ENCODE results near the gene AJAP1. TPM values are rescaled to one million over a fixed set of nuclear protein-coding genes. Genes with fewer than 3 reads are reported as not detected.

Gene AJAP1
- total RNA-seq, 1 donor from 2014 or later, result 0.52 TPM

DNA sequence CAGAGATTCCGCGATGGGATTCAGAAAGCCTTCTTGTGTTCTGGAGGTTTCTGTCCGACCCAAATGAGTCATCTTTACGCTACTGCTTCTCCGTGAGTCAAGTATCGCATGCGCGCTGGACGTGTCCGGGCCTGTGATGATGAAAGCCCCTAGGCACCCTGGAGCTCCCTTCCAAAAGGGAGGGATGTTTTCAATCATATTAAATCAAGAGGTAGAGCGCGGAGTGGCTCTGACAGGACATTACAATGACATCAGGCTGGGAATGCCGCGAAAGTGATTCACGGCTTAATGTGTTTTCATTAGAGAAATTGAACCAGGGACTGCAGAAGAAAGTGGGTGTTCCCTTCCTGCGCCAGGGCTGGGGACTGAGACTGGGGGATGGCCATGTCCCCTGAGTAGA is 48.5 kb downstream of the AJAP1 start:
- H3K36me3 ChIP-seq, result no peaks in the 10 kb centered on the region
- DNase-seq, result no peak
- intact Hi-C loops (cut with DNase I), result no loop called here
- no peak overlapping the region for H3K4me3 ChIP-seq
- H3K9me3 ChIP-seq, result no peaks in the 10 kb centered on the region
- ATAC-seq, result no peak
- H3K4me1 ChIP-seq, result no peaks in the 10 kb centered on the region
- no peaks in the 10 kb centered on the region for H3K27me3 ChIP-seq
- TF ChIP-seq, protein P1, sequence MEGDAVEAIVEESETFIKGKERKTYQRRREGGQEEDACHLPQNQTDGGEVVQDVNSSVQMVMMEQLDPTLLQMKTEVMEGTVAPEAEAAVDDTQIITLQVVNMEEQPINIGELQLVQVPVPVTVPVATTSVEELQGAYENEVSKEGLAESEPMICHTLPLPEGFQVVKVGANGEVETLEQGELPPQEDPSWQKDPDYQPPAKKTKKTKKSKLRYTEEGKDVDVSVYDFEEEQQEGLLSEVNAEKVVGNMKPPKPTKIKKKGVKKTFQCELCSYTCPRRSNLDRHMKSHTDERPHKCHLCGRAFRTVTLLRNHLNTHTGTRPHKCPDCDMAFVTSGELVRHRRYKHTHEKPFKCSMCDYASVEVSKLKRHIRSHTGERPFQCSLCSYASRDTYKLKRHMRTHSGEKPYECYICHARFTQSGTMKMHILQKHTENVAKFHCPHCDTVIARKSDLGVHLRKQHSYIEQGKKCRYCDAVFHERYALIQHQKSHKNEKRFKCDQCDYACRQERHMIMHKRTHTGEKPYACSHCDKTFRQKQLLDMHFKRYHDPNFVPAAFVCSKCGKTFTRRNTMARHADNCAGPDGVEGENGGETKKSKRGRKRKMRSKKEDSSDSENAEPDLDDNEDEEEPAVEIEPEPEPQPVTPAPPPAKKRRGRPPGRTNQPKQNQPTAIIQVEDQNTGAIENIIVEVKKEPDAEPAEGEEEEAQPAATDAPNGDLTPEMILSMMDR (IDR thresholded peaks at IDR 0.05), result no peak
- no peak overlapping the region for H3K27ac ChIP-seq

DNA sequence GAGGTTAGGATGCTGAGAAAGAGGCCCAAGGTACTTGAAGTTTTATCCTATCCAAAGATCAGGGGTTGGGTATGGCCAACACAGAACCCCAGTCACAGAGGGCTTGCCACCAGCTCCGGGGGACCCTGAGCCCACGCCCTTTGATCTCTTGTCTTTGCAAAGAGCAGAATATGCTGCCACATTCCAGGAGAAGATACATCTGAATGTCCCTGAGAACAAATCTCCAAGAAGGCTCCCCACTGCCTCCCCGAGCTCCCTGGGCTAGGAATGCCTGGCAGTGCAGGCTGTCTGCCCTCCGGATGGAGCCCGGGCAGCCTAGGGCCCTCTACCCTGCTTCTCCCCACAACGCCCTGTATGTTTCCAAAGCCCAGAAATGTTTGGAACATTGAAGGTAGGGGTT is 49.2 kb downstream of the AJAP1 start:
- TF ChIP-seq, protein P1 (IDR thresholded peaks at IDR 0.05), result no peak
- Histone ChIP-seq H3K4me1 (no peaks in the 10 kb centered on the region), H3K9me3 (no peaks in the 10 kb centered on the region), H3K36me3 (no peaks in the 10 kb centered on the region), H3K4me3 (no peak overlapping the region), H3K27ac (no peak overlapping the region), H3K27me3 (no peaks in the 10 kb centered on the region)
- ATAC-seq, result no peak
- intact Hi-C loops (cut with DNase I), result no loop called here
- DNase-seq, result no peak

DNA sequence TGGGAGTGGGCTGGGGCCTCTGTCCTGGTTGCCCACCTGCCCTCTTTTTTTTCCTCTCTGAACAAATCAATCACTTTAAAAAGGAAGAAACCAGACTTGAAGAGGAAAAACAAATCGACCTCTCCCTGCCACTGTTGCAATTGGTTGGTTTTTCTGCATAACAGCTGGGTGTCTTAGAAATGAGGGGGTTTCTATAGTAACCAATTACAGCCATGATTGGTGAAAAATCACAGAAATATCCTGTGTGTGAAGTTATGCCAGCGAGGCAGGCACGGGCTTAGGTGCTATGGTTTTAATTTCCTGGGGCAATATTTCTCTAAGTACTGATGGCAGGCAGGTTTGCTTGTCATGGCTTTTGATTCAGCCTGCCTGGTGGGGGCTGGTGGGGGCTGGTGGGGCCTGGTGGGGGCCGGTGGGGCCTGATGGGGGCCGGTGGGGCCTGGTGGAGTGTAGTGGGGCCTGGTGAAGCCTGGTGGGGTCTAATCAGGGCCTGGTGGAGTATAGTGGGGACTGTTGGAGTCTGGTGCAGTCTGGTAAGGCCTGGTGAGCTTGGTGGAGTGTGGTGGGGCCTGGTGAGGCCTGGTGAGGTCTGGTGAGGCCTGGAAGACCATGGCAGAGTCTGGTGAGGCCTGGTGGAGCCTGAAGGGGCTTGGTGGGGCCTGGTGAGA is 54.6 kb downstream of the AJAP1 start:
- Histone ChIP-seq H3K27me3 (peaks cover 30% of the 10 kb centered on the region), H3K4me1 (peaks cover 5% of the 10 kb centered on the region), H3K27ac (no peak overlapping the region), H3K36me3 (no peaks in the 10 kb centered on the region), H3K9me3 (no peaks in the 10 kb centered on the region), H3K4me3 (no peak overlapping the region)
- ATAC-seq (no peak), DNase-seq (no peak)
- TF ChIP-seq, protein P1 (IDR thresholded peaks at IDR 0.05), result no peak
- intact Hi-C loops (cut with DNase I), result no loop called here

DNA sequence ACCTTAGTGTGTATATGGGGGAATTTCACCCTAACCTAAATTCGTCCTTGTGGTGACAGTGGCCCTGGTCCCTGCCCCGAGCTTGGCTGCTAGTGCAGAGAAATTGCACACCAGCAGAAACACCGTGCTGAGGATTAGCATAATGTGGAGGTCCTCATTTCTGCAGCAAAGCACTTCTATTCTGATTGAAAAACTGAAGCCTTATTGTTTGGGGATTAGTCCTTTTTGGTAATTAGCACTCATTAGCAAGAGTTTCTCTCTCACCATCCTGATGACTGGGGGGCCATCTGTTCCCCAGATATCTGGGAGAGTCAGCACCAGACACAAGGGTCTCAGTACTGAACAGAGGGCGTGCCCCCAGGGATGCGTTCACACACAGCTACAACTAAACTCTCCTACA is 55.2 kb downstream of the AJAP1 start:
- Histone ChIP-seq H3K27ac (no peak overlapping the region), H3K4me3 (no peak overlapping the region), H3K9me3 (no peaks in the 10 kb centered on the region), H3K36me3 (no peaks in the 10 kb centered on the region), H3K4me1 (peaks cover 5% of the 10 kb centered on the region), H3K27me3 (peaks cover 30% of the 10 kb centered on the region)
- intact Hi-C loops (cut with DNase I), result no loop called here
- ATAC-seq, result no peak
- TF ChIP-seq, protein P1 (IDR thresholded peaks at IDR 0.05), result no peak
- DNase-seq, result no peak

DNA sequence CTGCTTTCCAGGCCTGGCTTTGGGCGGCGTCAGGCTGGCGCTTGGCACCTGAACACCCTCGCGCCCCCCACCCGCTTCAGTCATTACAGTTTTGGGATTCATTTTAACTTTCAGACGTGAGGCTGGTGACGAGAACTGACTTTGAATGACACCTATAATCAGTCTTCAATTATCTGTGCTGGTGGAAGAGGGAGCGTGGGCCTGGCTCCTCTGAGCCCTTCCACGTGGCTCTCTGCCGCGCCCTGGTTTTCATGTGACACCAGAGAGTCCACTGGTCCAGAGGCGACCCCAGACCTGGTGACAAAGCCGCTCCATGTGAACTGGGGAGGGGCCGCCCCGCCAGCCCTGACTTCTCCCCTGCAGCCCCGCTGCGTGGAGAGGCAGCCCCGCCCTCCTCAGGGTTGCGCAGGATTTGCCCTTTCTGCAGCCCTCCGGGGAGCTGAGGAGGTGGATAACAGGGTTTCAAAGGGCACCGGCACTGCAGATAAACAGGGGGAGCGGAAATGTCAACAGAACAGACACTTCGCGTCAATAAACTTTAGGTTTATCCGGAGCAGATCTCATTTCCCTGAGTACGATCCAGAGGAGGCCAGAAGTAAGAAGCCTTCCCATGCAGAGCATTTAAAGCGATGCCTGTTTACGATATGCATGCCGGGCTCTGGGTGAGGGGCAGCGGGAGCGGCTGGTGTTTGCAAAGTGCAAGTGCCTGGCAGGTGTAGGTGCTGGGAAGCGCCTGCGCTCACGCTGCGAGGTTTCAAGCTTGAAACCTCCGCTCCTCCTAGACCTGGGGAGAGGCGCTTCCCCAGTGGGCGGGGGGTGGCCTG is 56.4 kb downstream of the AJAP1 start:
- TF ChIP-seq, protein P1 (IDR thresholded peaks at IDR 0.05), result no peak
- Histone ChIP-seq H3K36me3 (no peaks in the 10 kb centered on the region), H3K27me3 (peaks cover 30% of the 10 kb centered on the region), H3K4me3 (no peak overlapping the region), H3K4me1 (peaks cover 5% of the 10 kb centered on the region), H3K27ac (no peak overlapping the region), H3K9me3 (no peaks in the 10 kb centered on the region)
- no peak for DNase-seq
- peak; percentile 24 for ATAC-seq
- intact Hi-C loops (cut with DNase I), result no loop called here
